Tibial nerve (tissue), 4 donors: Measurements from ENCODE around the gene SELENOS. TPM values are rescaled to one million over a fixed set of nuclear protein-coding genes. Genes with fewer than 3 reads are reported as not detected.

ENCODE experiments used
- DNase-seq, 2 donors: peaks; one replicate each; pipeline ENCODE4 v3.0.0-alpha.2; 2019; ENCODE audit warnings: low spot score in 2 of 2
- H3K27ac ChIP-seq, 4 donors: fragments of 200-600 bp; sonication (generic) in 3 of 4; one replicate each; pipeline ENCODE4 v1.5.1; 2017 to 2019; ENCODE audit warnings: mild to moderate bottlenecking in 1 of 4
- H3K27me3 ChIP-seq, 2 donors: fragments of 200-600 bp; sonication (generic) in 1 of 2; one replicate each; pipeline versions ENCODE4 v1.5.1 to v1.6.0; 2017 to 2019
- H3K36me3 ChIP-seq, 3 donors: fragments of 200-600 bp; sonication (generic); one replicate each; pipeline ENCODE4 v1.5.1; 2018 to 2019
- H3K4me1 ChIP-seq, 4 donors: fragments of 200-600 bp; sonication (generic) in 3 of 4; one replicate each; pipeline ENCODE4 v1.5.1; 2017 to 2019
- H3K4me3 ChIP-seq, 4 donors: fragments of 200-600 bp; sonication (generic) in 3 of 4; one replicate each; pipeline ENCODE4 v1.5.1; 2017 to 2019; ENCODE audit warnings: mild to moderate bottlenecking in 1 of 4, moderate library complexity in 1 of 4
- H3K9me3 ChIP-seq, 4 donors: fragments of 200-600 bp; sonication (generic) in 3 of 4; one replicate each; pipeline ENCODE4 v1.5.1; 2017 to 2019
- CTCF ChIP-seq, 5 experiments: fragments of 200-600 bp in 3 of 5; fragments of 450-650 bp in 2 of 5; sonication (generic) in 3 of 5; IDR thresholded peaks; one replicate each; pipeline ENCODE4 v1.5.1; 2016 to 2019; ENCODE audit warnings: antibody characterized with exemption in 5 of 5, mild to moderate bottlenecking in 3 of 5, moderate library complexity in 2 of 5
- EP300 ChIP-seq, 2 donors: sonication (generic); formaldehyde crosslinking; IDR thresholded peaks; one replicate each; pipeline ENCODE4 v1.6.1; 2017; ENCODE audit warnings: antibody characterized with exemption in 2 of 2, mild to moderate bottlenecking in 1 of 2
- POLR2A ChIP-seq, 2 donors: fragments of 450-650 bp; IDR thresholded peaks; one replicate each; pipeline ENCODE4 v1.6.1; 2017; ENCODE audit warnings: antibody characterized with exemption in 2 of 2, mild to moderate bottlenecking in 2 of 2, moderate library complexity in 2 of 2
- WGBS, 2 donors: methylation state at CpG; one replicate each; pipeline ENCODE4 v1.1.5; 2018; 5-methylcytosine and 5-hydroxymethylcytosine counted together
- total RNA-seq, 4 donors: library from RNA; depleted of rRNA; stranded (reverse); fragments of >200 nt; gene quantifications; one replicate each; pipeline ENCODE4 v1.1.0, GENCODE V29; 2016

SELENOS gene
- total RNA-seq, 4 donors from 2014 or later: 64.8 to 104 (median 88.0) TPM

GRCh38 chr15:101242160-101242998 is 34.9 kb downstream of the SELENOS start:
- H3K9me3 ChIP-seq: no peaks in the 10 kb centered on the region
- peak overlapping the region in 3 of 4 donors; percentile 4 to 71 (median 17) for H3K27ac ChIP-seq
- TF ChIP-seq EP300 (IDR thresholded peaks at IDR 0.05) (peak in 1 of 2 donors; percentile 32), POLR2A (IDR thresholded peaks at IDR 0.05) (no peak), CTCF (IDR thresholded peaks at IDR 0.05) (no peak)
- no peaks in the 10 kb centered on the region for H3K27me3 ChIP-seq
- whole genome bisulfite sequencing, 2 donors: 50 to 55% methylated on average over 12 of the region's 12 CpGs
- H3K36me3 ChIP-seq: no peaks in the 10 kb centered on the region
- peaks cover 0 to 96% (median 56%) of the 10 kb centered on the region in 4 donors for H3K4me1 ChIP-seq
- no peak for DNase-seq
- peak overlapping the region in 1 of 4 donors; percentile 13 for H3K4me3 ChIP-seq

- Histone ChIP-seq H3K4me3 (no peak overlapping the region), H3K36me3 (peaks cover 0 to under 1% (median 0%) of the 10 kb centered on the region in 3 donors), H3K9me3 (no peaks in the 10 kb centered on the region), H3K27ac (peak overlapping the region in 2 of 4 donors; percentile 35 to 42), H3K27me3 (no peaks in the 10 kb centered on the region), H3K4me1 (peaks cover 0 to 78% (median 47%) of the 10 kb centered on the region in 4 donors)
- no peak for DNase-seq
- 48 to 52% methylated on average over 5 of the region's 5 CpGs for WGBS, 2 donors
- TF ChIP-seq POLR2A (IDR thresholded peaks at IDR 0.05) (no peak), EP300 (IDR thresholded peaks at IDR 0.05) (peak in 1 of 2 donors; percentile 63)
Measured at GRCh38 chr15:101240358-101240757, 36.9 kb downstream of the SELENOS start.

GRCh38 chr15:101239724-101240136 is 37.6 kb downstream of the SELENOS start:
- 65 to 67% methylated on average over 6 of the region's 6 CpGs for WGBS, 2 donors
- H3K4me1 ChIP-seq: peaks cover 0 to 72% (median 43%) of the 10 kb centered on the region in 4 donors
- TF ChIP-seq CTCF (IDR thresholded peaks at IDR 0.05): no peak
- no peak for TF ChIP-seq EP300 (IDR thresholded peaks at IDR 0.05)
- TF ChIP-seq POLR2A (IDR thresholded peaks at IDR 0.05): no peak

DNA sequence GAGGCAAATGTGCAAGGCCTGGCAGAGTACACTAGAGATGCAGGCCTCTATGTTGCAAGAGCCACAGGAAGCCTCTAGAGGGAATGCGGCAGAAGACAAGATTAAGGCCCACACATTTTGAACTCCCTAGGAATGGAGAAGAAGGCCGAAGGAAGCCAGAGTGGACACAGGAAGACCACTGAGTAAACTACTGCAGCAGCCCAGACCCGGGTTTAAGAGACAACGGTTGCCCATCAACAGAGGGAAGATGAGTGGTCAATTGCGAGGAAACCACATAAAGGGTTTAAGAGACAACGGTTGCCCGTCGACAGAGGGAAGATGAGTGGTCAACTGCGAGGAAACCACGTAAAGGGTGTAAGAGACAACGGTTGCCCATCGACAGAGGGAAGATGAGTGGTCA is 40.0 kb downstream of the SELENOS start:
- peaks cover 0 to 25% (median 8%) of the 10 kb centered on the region in 3 donors for H3K36me3 ChIP-seq
- 84 to 90% methylated on average over 12 of the region's 12 CpGs for WGBS, 2 donors

More at GRCh38 chr15:101239724-101240136, 37.6 kb downstream of the SELENOS start:
- no peak overlapping the region for H3K4me3 ChIP-seq
- H3K9me3 ChIP-seq: no peaks in the 10 kb centered on the region
- H3K27ac ChIP-seq: peak overlapping the region in 3 of 4 donors; percentile 23 to 42 (median 35)
- DNase-seq: no peak
- peaks cover 0 to 7% (median 6%) of the 10 kb centered on the region in 3 donors for H3K36me3 ChIP-seq
- H3K27me3 ChIP-seq: no peaks in the 10 kb centered on the region

More for the DNA sequence above, 40.0 kb downstream of the SELENOS start:
- Histone ChIP-seq H3K4me1 (peaks cover 0 to 71% (median 30%) of the 10 kb centered on the region in 4 donors), H3K27ac (no peak overlapping the region), H3K27me3 (no peaks in the 10 kb centered on the region), H3K4me3 (no peak overlapping the region), H3K9me3 (no peaks in the 10 kb centered on the region)
- no peak for DNase-seq
- TF ChIP-seq EP300 (IDR thresholded peaks at IDR 0.05) (no peak), POLR2A (IDR thresholded peaks at IDR 0.05) (no peak), CTCF (IDR thresholded peaks at IDR 0.05) (no peak)
